ENCODE data around the gene DENND1A.

Gene DENND1A

DNA sequence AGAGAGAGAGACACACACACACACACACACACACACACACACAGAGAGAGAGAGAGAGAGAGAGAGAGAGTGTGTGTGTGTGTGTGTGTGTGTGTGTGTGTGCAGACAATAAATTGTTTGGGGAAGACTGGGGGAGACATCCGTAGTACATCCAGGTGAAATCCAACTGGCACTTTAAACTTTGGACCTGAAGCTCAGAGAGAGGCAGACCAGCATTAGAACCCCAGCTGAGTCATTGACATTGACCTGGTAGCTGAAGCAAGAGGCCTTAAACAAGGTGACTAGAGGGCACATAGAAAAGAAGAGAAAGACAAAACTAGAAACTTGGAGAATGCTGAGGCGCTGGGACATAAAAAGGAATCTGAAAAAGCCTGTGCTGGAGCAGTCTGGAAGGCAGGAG lies 322.4 kb downstream of the DENND1A start:
- DNase-seq = no peak

GRCh38 chr9:123606141-123606540 lies 323.8 kb downstream of the DENND1A start:
- no peak for DNase-seq

- DNase-seq = no peak
These were observed 324.6 kb downstream of the DENND1A start for GRCh38 chr9:123605286-123605685.

- no peak for DNase-seq
These were observed 325.1 kb downstream of the DENND1A start for GRCh38 chr9:123604861-123605260.

GRCh38 chr9:123601828-123602227 lies 328.1 kb downstream of the DENND1A start:
- no peak for DNase-seq

- DNase-seq = no peak
These were observed 330.1 kb downstream of the DENND1A start for GRCh38 chr9:123599781-123600180.

GRCh38 chr9:123597876-123598556 lies 331.9 kb downstream of the DENND1A start:
- no peak for DNase-seq

GRCh38 chr9:123597048-123597447 lies 332.9 kb downstream of the DENND1A start:
- no peak for DNase-seq

DNA sequence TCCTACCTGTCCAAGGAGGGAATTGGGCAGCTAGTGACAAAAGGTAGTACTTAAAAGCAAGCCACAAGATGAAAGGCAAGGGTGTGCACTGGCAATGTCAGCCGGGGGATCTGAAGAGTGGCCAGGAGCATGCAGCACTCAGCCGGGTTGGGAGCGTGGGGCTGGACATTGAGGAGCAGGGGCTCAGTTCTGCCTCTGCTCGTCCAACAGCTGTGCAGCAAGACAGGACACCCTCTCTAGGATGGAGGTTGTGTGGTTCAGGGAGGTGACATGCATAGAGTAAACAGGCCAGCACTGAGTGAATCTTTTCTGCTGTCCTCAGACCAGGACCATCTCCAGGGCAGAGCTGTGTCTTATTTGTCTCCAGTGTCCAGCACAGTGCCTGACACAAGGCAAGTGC lies 338.6 kb downstream of the DENND1A start:
- DNase-seq = no peak

GRCh38 chr9:123590499-123590898 lies 339.4 kb downstream of the DENND1A start:
- DNase-seq = no peak

DNA sequence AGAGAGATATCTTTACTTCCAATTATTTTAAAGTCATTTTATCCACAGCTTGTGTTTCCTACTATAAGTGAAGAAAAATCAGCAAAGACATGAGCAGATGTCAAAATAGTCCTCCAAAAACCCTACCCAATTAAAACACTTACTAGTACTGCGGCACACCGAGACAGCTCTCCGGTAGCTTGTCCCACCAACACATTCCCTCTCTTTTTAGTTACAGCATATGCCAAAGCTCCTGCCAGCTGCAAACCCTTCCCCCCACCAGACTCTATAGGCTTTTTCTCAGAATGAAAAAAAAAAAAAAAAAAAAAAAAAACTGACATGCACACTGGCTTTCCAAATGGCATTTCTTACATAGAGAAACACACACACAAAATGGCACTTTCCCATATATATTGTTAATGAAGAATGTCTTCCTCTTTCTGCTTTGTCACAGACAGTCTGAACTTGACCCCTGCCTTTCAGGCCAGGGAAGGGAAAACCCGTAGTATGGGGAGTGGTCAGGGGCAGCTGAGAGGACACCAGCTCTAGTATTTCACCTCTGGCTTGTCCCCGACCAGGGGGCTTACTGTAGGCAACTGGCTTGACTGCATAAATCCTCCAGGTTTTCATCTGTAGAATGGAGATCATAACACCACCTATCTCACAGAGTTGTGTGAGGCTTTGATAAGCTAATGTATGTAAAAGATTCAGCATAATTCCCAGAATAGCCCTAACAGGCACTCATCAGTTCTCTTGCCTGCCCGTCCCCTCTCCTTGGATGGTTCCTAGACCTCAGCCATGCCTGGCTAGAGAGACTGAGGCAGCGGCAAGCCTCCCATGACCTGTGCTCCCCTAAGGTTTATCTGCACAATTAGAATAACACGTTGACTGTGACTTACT lies 340.3 kb downstream of the DENND1A start:
- DNase-seq = no peak

DNA sequence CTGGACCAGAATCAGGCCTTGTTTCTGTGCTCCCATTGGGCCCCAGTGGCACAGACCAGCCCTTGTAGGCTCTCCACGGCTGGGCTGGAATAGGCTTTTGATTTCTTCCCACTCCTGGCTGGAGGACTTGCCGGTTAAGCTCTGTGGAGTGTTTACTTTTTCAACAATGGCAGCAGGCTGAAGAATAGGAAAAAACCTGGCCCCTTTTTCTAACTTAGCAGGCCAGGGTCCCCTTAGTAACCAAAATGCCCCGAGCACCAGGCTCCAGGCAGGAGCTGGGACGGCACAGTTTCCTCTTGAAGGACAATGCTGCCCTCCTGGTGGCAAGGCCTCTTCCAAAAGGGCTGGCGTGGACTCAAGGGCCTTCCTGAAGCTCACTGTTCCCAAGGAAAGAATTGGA lies 343.7 kb downstream of the DENND1A start:
- DNase-seq = no peak

DNA sequence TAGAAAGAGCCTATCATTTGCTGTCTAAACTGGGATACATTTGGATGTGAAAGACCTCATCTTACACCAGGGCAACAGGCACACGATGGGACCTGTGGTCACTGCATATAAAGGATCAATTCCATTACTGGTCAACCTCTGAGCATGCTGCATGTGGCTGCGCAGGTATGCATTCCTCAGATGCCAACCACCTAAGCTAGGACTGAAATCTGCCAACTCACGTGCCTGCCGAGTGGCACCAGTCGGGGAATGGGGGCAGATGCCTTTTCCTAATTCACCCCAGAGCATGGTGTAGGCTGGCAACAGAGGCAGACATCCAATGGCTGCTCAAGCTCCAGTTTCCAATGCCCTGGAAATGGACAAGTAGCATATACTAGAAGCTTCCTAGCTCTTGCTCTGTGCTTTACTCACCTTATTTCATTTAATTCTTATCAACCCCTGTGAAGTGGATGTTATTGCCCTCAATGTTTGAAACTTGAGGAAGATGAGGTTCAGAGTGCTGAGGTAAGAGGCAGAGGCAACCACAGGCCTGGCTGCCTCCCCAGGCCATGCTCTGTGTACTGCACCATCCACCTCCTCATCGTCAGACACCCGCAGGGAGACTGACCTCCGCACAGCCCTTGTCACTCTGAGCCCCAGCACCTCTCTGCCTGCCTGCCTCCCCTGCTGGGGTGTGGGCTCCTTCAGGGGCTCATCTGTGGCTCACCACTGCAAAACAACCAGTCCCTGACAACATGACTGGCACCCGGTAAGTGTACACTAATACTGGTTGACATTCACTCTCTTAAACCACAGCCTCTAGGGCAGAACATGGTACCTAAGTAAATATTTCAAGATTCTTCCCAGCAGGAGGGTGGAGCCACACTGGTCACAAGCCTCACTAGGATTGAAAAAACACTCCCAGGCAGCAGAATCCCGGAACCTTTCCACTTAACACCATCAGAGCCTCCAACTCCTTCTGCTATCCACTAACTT lies 345.4 kb downstream of the DENND1A start:
- DNase-seq = no peak

- DNase-seq = no peak
These were observed 346.3 kb downstream of the DENND1A start for GRCh38 chr9:123583646-123584045.

DNA sequence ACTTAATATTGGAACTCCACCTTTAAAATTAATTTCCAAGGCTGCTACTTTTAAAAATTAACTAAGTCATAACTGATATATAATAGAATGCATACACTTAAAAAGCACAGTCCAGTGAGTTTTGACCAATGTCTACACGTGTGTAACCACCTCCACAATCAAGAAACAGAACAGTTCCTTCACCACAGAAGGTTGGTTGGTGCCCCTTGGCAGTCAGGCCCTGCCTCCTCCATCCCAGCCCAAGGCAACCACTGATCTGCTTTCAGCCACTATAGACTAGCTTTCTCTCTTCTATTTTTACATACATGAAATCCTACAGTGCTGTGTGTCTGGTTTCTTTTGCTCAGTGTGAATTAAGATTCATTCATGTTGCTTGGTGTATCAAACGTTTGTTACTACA lies 358.7 kb downstream of the DENND1A start:
- DNase-seq = no peak

GRCh38 chr9:123568691-123569688 lies 360.9 kb downstream of the DENND1A start:
- DNase-seq = no peak

- no peak for DNase-seq
These were observed 362.9 kb downstream of the DENND1A start for GRCh38 chr9:123567013-123567412.

- DNase-seq = no peak
These were observed 365.3 kb downstream of the DENND1A start for GRCh38 chr9:123564652-123565051.

GRCh38 chr9:123562844-123563346 lies 367.0 kb downstream of the DENND1A start:
- DNase-seq = no peak

GRCh38 chr9:123561046-123561445 lies 368.9 kb downstream of the DENND1A start:
- no peak for DNase-seq

All from NCI-H2107 (cell line).